T-helper 17 cell (primary cell): ENCODE results near the gene TREX2. TPM values are rescaled to one million over a fixed set of nuclear protein-coding genes. Genes with fewer than 3 reads are reported as not detected.

Experiments used
- ATAC-seq: fragments of 150-1000 bp; cut with Tn5 transposase; 2 replicates; pipeline ENCODE4 v1.10.0; 2021; ENCODE audit warnings: mild to moderate bottlenecking, moderate library complexity
- DNase-seq, 3 donors: peaks; one replicate each; pipeline versions ENCODE4 v3.0.0 to v3.0.0-alpha.2; 2020 to 2021
- H3K9me3 ChIP-seq: one replicate; pipeline ENCODE4 v1.7.0; 2013; ENCODE audit warnings: low read length, mild to moderate bottlenecking; ENCODE audit not compliant: control insufficient read depth, poor library complexity, severe bottlenecking
- H3K27ac Mint-ChIP-seq: one replicate; pipeline ENCODE4 v1.8.0; 2022; ENCODE audit warnings: mild to moderate bottlenecking, moderate library complexity, mixed read lengths
- H3K27me3 Mint-ChIP-seq: one replicate; pipeline ENCODE4 v1.8.0; 2022; ENCODE audit warnings: mixed read lengths
- H3K36me3 Mint-ChIP-seq: one replicate; pipeline ENCODE4 v1.8.0; 2022; ENCODE audit warnings: low read depth, mixed read lengths
- H3K4me1 Mint-ChIP-seq: one replicate; pipeline ENCODE4 v1.8.0; 2022; ENCODE audit warnings: mild to moderate bottlenecking, mixed read lengths
- H3K4me3 Mint-ChIP-seq: one replicate; pipeline ENCODE4 v1.8.0; 2022; ENCODE audit warnings: mild to moderate bottlenecking, moderate library complexity, mixed read lengths
- total RNA-seq, 4 donors: library from RNA in 2 of 4; stranded (reverse) in 2 of 4; gene quantifications; one replicate each; pipeline ENCODE4 v1.2.3 and lab custom pipeline; 2022 to 2026

The TREX2 gene, protein sequence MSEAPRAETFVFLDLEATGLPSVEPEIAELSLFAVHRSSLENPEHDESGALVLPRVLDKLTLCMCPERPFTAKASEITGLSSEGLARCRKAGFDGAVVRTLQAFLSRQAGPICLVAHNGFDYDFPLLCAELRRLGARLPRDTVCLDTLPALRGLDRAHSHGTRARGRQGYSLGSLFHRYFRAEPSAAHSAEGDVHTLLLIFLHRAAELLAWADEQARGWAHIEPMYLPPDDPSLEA
- total RNA-seq = 1 to 10 TPM; 2.0 to 3.3 TPM
- total RNA-seq (lab: John Stamatoyannopoulos, UW) = 2.3 to 2.4 reads per million in 2 donors

DNA sequence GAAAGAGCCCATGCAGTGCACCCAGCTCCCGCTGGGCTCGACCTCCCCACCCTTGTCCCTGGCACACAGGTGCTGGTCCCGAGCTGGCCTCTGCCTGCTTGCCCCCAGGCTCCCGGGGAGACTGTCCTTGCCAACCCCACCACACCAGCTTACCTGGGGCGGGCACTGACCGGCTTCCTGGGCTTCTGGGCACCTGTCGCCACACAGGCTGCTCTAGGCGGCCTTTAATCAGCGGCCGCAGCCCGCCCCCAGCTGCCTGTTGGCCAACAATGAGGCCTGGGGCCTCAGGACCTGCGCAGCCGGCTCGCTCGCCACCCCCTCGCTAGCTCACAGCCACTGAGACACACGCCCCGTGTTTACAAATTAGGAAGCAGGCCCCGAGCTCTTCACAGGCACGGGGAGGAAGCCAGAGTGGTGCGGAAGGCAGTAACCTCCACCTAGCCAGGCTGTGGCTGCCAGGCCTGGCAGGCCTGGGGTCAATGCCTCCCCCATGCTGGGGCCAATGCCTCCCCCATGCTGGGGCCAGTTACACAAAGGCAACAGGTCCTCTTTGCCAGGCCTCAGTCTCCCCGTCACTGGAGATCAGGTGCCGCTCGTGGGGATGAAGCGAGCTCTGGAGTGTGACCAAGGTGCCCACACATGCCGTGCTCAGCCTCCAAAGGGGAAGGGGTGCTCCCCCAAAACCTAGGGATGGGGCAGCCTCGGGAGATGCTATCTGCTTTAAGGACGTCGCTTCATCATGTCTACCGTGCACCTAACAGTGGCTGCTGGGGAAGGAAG is at the start of gene TREX2:
TREX2 (minus strand) TSS at position 201 of the 780 bp plus-strand sequence. CDS start 626 bp downstream, outside the sequence.
- Mint-ChIP-seq H3K36me3 (no peaks in the 10 kb centered on the region), H3K27ac (no peak within 1 kb of the TSS), H3K27me3 (no peaks in the 10 kb centered on the region), H3K4me3 (no peak within 1 kb of the TSS), H3K4me1 (no peaks in the 10 kb centered on the region)
- no peaks in the 10 kb centered on the region for H3K9me3 ChIP-seq
- DNase-seq (no peak), ATAC-seq (no peak)

DNA sequence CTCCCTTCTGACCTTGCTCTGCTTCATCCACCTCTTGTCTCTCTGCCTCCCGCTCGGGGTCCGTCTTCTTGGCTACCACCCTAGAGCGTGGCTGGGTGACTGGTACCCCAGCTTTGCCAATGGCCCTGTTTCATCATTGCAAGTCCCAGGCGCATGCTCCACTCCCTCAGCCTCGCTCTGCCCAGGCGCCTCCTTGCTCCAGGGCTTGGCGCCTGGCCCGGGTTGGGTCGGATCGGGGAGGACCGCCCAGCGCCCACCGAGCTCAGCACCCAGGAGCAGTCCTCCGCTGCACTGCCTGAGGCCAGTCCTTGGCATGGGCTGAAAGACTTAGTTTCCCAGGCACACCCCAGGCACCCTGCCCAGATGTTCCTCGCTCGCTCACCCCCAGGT is 49.5 kb upstream of the TREX2 start:
- H3K4me1 Mint-ChIP-seq = no peaks in the 10 kb centered on the region
- ATAC-seq (no peak), DNase-seq (no peak)
- H3K9me3 ChIP-seq = no peaks in the 10 kb centered on the region
- H3K27ac Mint-ChIP-seq = no peak overlapping the region
- no peak overlapping the region for H3K4me3 Mint-ChIP-seq
- no peaks in the 10 kb centered on the region for H3K36me3 Mint-ChIP-seq
- no peaks in the 10 kb centered on the region for H3K27me3 Mint-ChIP-seq

DNA sequence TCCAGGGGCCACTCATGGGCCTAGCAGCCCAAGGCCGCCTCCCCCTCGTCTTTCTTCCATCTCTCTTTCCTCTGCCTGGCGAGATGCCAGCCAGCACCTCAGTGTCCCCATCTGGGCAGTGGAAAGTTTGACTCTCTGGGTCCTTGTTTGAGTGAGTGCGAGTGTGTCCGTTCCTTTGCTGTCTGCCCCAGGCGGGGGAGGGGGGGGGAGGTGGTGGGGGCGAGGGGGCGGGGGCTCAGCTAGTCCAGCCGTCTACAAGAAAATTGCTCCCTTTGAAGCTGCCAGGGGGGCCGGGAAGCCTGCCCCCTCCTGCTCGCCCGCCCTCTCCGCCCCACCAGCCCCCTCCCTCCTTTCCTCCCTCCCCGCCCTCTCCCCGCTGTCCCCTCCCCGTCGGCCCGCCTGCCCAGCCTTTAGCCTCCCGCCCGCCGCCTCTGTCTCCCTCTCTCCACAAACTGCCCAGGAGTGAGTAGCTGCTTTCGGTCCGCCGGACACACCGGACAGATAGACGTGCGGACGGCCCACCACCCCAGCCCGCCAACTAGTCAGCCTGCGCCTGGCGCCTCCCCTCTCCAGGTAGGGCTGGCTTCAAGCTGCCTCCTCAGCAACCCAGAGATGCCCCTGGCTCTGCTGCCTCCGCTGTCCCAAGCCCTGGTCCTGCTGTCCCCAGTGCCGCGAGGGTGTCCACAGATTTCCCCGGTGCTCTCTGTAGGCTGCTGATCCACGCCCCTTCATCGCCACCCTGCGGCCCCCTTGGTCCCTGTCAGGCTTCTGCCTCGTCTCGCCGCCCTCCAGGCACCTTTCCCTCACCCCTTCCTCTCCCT is 48.9 kb upstream of the TREX2 start, which contains the start of gene BGN:
BGN (plus strand) TSS at position 440 of the 821 bp plus-strand sequence. CDS start 9,652 bp downstream, outside the sequence.
- H3K27ac Mint-ChIP-seq = no peak within 1 kb of the TSS
- H3K4me3 Mint-ChIP-seq = no peak within 1 kb of the TSS
- no peaks in the 10 kb centered on the region for H3K4me1 Mint-ChIP-seq
- ATAC-seq (no peak), DNase-seq (no peak)
- H3K9me3 ChIP-seq = no peaks in the 10 kb centered on the region
- no peaks in the 10 kb centered on the region for H3K27me3 Mint-ChIP-seq
- H3K36me3 Mint-ChIP-seq = no peaks in the 10 kb centered on the region

DNA sequence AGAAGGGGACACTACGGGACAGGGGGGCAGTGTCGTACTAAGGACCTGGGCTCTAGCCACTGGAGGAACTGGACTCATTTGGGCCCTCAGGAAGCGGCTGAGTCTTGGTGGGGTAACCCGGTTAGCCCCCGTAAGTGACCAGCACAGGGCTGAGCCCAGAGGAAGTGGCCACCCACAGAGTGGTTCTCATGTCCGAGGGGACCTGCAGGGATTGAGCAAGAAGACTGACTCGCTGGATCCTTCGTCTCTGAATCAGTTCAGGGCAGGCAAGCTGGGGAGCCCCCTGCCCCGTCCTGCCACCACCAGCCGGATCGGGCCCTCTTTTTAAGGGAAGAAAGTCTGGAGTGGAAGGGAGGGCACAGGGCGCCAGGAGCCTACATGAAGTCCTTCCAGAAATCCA is 48.2 kb upstream of the TREX2 start:
- ATAC-seq = no peak
- H3K9me3 ChIP-seq = no peaks in the 10 kb centered on the region
- DNase-seq = no peak
- Mint-ChIP-seq H3K4me1 (no peaks in the 10 kb centered on the region), H3K4me3 (no peak overlapping the region), H3K27me3 (no peaks in the 10 kb centered on the region), H3K27ac (no peak overlapping the region), H3K36me3 (no peaks in the 10 kb centered on the region)

DNA sequence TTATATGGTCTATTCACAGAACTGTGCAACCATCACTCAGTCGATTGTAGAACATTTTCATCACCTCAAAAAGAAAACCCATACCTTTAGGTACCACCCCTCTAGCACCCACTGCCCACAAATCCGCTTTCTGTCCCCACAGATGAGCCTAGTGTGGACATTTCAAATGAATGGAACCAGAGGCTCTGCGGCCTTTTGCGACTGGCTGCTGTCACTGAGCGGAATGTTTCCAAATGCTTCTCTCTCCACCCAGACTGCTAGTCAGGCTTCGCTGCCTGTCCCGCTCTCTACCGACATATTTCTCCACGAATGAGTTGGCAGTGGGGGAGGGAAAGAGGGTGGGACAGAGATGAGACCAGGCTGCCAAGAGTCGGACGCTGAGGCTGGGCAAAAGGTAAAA is 47.2 kb upstream of the TREX2 start:
- Mint-ChIP-seq H3K4me1 (no peaks in the 10 kb centered on the region), H3K27me3 (no peaks in the 10 kb centered on the region), H3K36me3 (no peaks in the 10 kb centered on the region), H3K4me3 (no peak overlapping the region), H3K27ac (peak overlapping the region; percentile 68)
- no peak for ATAC-seq
- no peak for DNase-seq
- H3K9me3 ChIP-seq = no peaks in the 10 kb centered on the region

DNA sequence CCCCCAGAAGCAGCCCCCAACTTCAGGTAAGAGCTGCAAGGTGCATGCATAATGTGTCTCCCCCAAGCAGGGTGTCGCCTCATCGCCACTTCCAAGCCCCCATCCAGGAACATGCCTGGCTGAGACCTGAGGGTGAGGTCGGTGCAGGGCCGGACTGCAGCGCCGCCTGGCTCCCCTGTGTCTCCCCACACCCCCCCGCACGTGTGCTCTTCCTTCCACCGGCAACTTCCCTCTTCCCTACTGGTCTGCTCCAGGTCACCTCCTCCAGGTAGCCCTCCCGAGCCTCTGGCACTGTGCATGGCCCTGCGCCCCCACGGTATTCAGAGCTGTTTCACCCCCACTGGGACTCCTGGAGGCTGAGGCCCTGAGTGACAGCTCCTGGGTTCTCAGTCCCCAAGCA is 46.7 kb upstream of the TREX2 start:
- H3K27ac Mint-ChIP-seq = peak overlapping the region; percentile 68
- no peaks in the 10 kb centered on the region for H3K36me3 Mint-ChIP-seq
- H3K9me3 ChIP-seq = no peaks in the 10 kb centered on the region
- DNase-seq = no peak
- no peaks in the 10 kb centered on the region for H3K27me3 Mint-ChIP-seq
- no peaks in the 10 kb centered on the region for H3K4me1 Mint-ChIP-seq
- H3K4me3 Mint-ChIP-seq = no peak overlapping the region
- no peak for ATAC-seq

DNA sequence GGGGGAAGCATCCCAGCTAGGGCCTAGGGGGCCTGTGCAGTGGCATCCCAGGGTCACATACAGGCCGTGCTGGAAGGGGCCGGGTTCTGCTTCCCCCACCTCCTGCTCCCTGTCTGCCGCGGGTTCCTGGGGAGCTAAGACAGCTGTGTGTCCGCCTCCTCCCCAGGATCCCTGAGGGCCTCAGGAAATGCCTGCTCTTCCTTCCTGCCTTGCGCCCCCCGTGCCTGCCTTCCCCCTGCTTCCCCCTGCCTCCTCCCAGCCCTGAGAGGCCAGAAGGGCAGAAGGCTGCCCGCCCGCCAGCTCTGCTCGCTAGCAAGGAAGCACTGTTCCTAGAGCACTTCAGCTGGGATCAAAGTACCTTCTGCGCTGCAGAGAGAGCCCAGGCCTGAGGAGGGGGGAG is 46.1 kb upstream of the TREX2 start:
- Mint-ChIP-seq H3K4me1 (no peaks in the 10 kb centered on the region), H3K36me3 (no peaks in the 10 kb centered on the region), H3K4me3 (no peak overlapping the region), H3K27me3 (no peaks in the 10 kb centered on the region), H3K27ac (no peak overlapping the region)
- H3K9me3 ChIP-seq = no peaks in the 10 kb centered on the region
- DNase-seq = no peak
- no peak for ATAC-seq

DNA sequence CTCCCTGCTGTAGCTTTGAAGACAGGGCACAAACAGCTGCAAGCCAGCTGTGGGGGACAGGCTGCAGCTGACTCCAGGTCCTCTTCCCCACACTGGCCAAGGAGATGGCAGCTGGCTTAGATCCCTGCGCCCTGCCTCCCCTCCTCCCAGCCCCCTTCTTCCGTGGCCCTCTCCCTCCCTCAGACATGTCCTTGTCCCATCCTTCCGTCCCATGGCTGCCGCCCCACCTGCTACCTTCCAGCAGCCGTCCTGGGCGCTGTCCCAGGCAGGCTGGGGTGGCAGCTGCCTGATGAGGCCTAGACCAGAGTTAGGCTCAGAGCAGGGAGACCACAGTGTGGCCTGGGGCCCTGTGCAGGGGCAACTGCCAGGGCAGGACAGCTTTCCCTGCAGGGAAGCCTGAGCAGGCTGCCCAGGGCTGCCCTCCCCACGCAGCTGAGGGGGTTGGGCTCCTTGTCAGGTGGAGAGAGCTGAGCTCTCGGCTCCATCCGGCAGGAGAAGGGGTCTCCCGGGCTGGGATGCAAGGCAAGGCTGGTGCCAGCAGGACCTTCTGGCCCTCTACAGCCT is 45.6 kb upstream of the TREX2 start:
- Mint-ChIP-seq H3K27me3 (no peaks in the 10 kb centered on the region), H3K27ac (no peak overlapping the region), H3K4me3 (no peak overlapping the region), H3K36me3 (no peaks in the 10 kb centered on the region), H3K4me1 (no peaks in the 10 kb centered on the region)
- no peaks in the 10 kb centered on the region for H3K9me3 ChIP-seq
- ATAC-seq = no peak
- no peak for DNase-seq

DNA sequence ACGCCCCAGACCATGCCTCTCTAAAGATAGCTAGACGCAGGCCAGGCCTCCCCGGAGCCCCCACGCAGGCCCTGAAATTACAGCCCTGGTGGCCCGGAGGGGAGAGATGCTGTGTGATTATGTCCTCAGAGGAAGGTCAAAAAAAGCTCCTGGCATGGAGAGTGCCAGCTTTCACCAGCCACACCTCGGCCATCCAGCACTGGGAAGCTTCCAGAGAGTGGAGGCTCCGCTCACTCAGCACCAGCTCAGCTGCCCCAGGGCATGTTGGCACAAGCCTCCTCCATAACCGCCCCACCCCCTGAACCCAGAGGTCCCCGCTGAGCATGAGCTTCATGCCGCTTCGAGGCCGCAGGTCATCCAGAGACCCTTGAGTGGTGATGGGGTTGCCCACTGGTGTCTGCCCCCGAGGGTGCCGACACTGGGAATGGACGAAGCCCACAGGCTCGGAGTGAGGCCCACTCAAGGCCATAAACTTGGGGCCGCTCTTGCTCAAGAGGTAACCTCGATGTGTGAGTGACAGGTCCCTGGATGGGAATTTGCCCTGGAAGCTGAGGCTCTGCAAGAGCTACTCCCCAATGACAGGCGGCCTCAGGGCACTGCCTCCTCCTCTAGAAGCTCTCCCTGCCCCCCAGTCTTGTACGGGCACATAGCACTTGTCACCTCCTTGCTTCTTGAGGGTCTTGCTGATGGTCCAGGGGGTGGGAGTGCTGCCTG is 44.5 kb upstream of the TREX2 start:
- no peaks in the 10 kb centered on the region for H3K9me3 ChIP-seq
- H3K36me3 Mint-ChIP-seq = no peaks in the 10 kb centered on the region
- DNase-seq (no peak), ATAC-seq (no peak)
- H3K27ac Mint-ChIP-seq = no peak overlapping the region
- no peaks in the 10 kb centered on the region for H3K27me3 Mint-ChIP-seq
- H3K4me1 Mint-ChIP-seq = no peaks in the 10 kb centered on the region
- H3K4me3 Mint-ChIP-seq = no peak overlapping the region

DNA sequence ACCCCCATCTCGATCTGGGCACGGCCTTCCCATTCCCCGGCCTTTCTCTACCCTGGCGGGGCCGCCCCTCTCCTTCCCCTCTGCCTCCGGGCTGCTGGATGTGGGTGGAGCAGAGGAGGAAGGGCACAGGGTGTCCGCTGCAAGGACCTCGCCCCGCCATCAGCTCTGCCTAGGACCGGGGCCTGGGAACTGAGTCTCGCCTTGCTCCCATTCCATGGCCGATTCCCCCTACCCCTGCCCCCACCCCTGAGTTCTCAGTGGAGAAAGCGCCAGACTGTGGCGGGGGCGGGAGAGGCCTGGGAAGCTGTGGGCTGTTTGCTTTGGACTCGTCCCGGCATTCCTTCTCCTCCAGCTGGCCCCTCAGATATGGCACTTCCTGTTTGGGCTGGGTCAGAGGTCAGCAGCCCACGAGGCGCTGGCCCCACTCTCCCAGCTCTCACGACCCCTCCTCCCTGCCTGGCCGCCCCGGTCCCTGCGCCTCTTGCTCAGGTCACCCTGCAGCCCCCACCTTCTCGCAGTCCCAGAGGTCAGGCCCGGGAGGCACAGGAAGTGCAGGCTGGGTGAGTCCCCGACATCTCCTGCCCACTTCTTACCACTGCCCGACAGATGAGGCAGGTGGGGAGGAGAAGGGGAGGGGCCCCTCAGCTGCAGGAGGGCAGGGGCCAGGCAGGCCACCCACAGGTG is 42.5 kb upstream of the TREX2 start:
- H3K9me3 ChIP-seq = no peaks in the 10 kb centered on the region
- Mint-ChIP-seq H3K27ac (no peak overlapping the region), H3K4me1 (no peaks in the 10 kb centered on the region), H3K36me3 (no peaks in the 10 kb centered on the region), H3K4me3 (no peak overlapping the region), H3K27me3 (no peaks in the 10 kb centered on the region)
- no peak for ATAC-seq
- no peak for DNase-seq

DNA sequence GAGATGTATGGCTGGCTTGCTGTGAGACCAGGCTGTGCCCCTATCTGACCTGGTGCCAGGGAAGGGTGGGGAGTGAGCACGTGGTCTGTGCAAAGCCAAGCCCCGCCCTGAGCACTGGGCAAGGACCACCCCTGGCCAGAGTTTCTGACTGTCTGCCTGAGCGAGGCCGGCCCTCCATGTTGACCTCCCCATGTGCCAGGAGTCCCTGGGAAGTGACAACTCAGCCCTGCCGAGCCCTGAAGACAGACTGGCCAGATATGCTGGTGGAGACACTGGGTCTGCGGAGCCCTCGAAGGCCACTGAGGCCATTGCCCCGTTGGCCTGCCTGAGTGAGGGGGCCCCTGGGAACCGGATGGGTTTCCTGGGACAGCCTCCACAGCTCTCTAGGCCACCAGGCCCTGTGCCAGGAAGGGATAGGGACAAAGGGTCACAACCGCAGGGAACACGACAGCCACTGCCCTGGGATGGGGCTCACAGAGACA is 41.8 kb upstream of the TREX2 start:
- no peaks in the 10 kb centered on the region for H3K27me3 Mint-ChIP-seq
- H3K4me3 Mint-ChIP-seq = no peak overlapping the region
- ATAC-seq (no peak), DNase-seq (no peak)
- H3K4me1 Mint-ChIP-seq = no peaks in the 10 kb centered on the region
- H3K36me3 Mint-ChIP-seq = no peaks in the 10 kb centered on the region
- H3K27ac Mint-ChIP-seq = no peak overlapping the region
- no peaks in the 10 kb centered on the region for H3K9me3 ChIP-seq

DNA sequence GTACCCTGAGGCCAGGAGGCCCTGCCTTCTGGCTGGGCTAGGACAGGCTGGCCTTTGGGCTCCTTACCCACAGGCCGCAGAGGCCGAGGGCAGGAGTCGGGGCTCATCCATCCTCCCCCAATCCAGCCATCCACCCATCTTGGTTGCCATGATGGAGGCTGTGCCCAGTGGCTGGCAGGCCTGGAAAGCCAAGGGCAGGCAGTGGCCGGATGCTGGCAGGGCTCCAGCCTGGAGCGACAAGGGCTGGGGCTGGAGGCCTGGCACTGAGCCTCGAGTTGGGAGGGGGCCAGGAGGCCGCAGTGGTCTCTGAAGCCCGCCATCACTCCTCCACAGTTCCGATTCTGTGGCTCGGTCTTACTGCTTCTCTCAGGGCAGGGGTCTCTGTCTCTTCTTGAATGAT is 40.3 kb upstream of the TREX2 start:
- H3K4me1 Mint-ChIP-seq = no peaks in the 10 kb centered on the region
- ATAC-seq = no peak

More for the DNA sequence above, 40.3 kb upstream of the TREX2 start:
- no peaks in the 10 kb centered on the region for H3K27me3 Mint-ChIP-seq
- H3K4me3 Mint-ChIP-seq = no peak overlapping the region
- no peaks in the 10 kb centered on the region for H3K9me3 ChIP-seq
- H3K36me3 Mint-ChIP-seq = no peaks in the 10 kb centered on the region
- H3K27ac Mint-ChIP-seq = no peak overlapping the region
- DNase-seq = no peak
